HepG2 (cell line): ENCODE measurements around the gene KIAA0232. TPM values are rescaled to one million over a fixed set of nuclear protein-coding genes. Genes with fewer than 3 reads are reported as not detected.

Experiments
- ATAC-seq: fragments of 200-7000 bp; cut with Tn5 transposase; 3 replicates; pipeline ENCODE4 v1.9.1; 2020; ENCODE audit warnings: mild to moderate bottlenecking, moderate library complexity
- BruUV-seq: library from RNA; stranded (reverse); fragments of 400-500 nt; replicated peaks from 2 replicates; lab custom pipeline; 2021; lab: Mats Ljungman, UMichigan
- CTCF ChIA-PET: fragments of 300-600 bp; formaldehyde crosslinking; extraction: SDS; loops from one replicate; lab custom pipeline; 2021; ENCODE audit warnings: low total read pairs, inconsistent platforms, low intra/inter-chr PET ratio; lab: Yijun Ruan, JAX
- POLR2A ChIA-PET: fragments of 350-600 bp; sonication (Branson Sonifier 250); formaldehyde crosslinking; loops from one replicate; lab custom pipeline; 2020; ENCODE audit warnings: antibody characterized with exemption, inconsistent platforms; lab: Yijun Ruan, JAX
- DNase-seq: peaks from one replicate; pipeline ENCODE4 v3.0.0-alpha.2; 2015; ENCODE audit warnings: low spot score
- FAIRE-seq: peaks from 3 replicates; lab custom pipeline; 2011; peaks lifted over from hg19 to GRCh38; lab: Jason Lieb, UNC
- H2AFZ ChIP-seq: one replicate; pipeline ENCODE4 v1.6.1; 2011; ENCODE audit warnings: low read length, inconsistent platforms
- H3K27ac ChIP-seq: fragments of 300-600 bp; 3 replicates; pipeline ENCODE4 v1.8.0; 2011; ENCODE audit warnings: mixed run types, mild to moderate bottlenecking, mixed read lengths, low read length, inconsistent platforms; ENCODE audit not compliant: insufficient read depth; ENCODE audit errors: extremely low read length
- H3K27me3 ChIP-seq, 2 experiments: fragments of 200-600 bp in 1 of 2; 2 replicates in 1 of 2; 3 replicates in 1 of 2; pipeline versions ENCODE4 v1.6.0 to v1.8.0; 2011; ENCODE audit warnings: low read length in 2 of 2, mild to moderate bottlenecking in 2 of 2, moderate library complexity in 2 of 2, inconsistent platforms in 1 of 2; ENCODE audit not compliant: insufficient read depth in 2 of 2, control insufficient read depth in 1 of 2
- H3K36me3 ChIP-seq, 2 experiments: fragments of 200-600 bp in 1 of 2; replicated peaks in 1 of 2; 2 replicates in 1 of 2; 3 replicates in 1 of 2; pipeline versions ENCODE4 v1.5.1 to v1.8.0; 2011; ENCODE audit warnings: low read length in 2 of 2, inconsistent platforms in 1 of 2; ENCODE audit not compliant: insufficient read depth in 2 of 2, control insufficient read depth in 1 of 2
- H3K4me1 ChIP-seq: 2 replicates; pipeline ENCODE4 v1.5.1; 2012; ENCODE audit warnings: low read length, inconsistent platforms; ENCODE audit not compliant: insufficient read depth
- H3K4me2 ChIP-seq: 2 replicates; pipeline ENCODE4 v1.6.0; 2011; ENCODE audit warnings: low read depth, low read length, inconsistent platforms
- H3K4me3 ChIP-seq, 3 experiments: fragments of 200-600 bp in 1 of 3; sonication (generic), shearing (Covaris generic) in 1 of 3; replicated peaks in 1 of 3; 2 replicates each; pipeline ENCODE4 v1.5.1; 2011 to 2016; ENCODE audit warnings: low read length in 3 of 3, inconsistent platforms in 2 of 3, low read depth in 2 of 3, mild to moderate bottlenecking in 2 of 3, control low read depth in 1 of 3, mixed read lengths in 1 of 3; ENCODE audit not compliant: insufficient read depth in 1 of 3
- H3K79me2 ChIP-seq: one replicate; pipeline ENCODE4 v1.6.1; 2011; ENCODE audit warnings: low read length, inconsistent platforms; ENCODE audit not compliant: insufficient read depth
- H3K9ac ChIP-seq: 2 replicates; pipeline ENCODE4 v1.6.0; 2011; ENCODE audit warnings: mild to moderate bottlenecking, low read depth, low read length, inconsistent platforms; ENCODE audit not compliant: insufficient read depth
- H3K9me3 ChIP-seq: 2 replicates; pipeline ENCODE4 v1.5.1; 2012; ENCODE audit warnings: mild to moderate bottlenecking, low read length
- H4K20me1 ChIP-seq: 2 replicates; pipeline ENCODE4 v1.6.0; 2011; ENCODE audit warnings: inconsistent platforms, mild to moderate bottlenecking, low read length, moderate library complexity; ENCODE audit not compliant: insufficient read depth
- ARHGAP35 ChIP-seq: sonication (generic); formaldehyde crosslinking; IDR thresholded peaks from 2 replicates; pipeline ENCODE4 v1.9.0; 2022; ENCODE audit warnings: mild to moderate bottlenecking, inconsistent platforms, moderate library complexity, missing genetic modification reagents, borderline replicate concordance
- PCBP1 ChIP-seq: fragments of 200-400 bp; formaldehyde crosslinking; IDR thresholded peaks from 2 replicates; pipeline ENCODE4 v1.6.1; 2017; ENCODE audit warnings: mild to moderate bottlenecking, low read depth, low read length, borderline replicate concordance
- RCOR2 ChIP-seq: IDR thresholded peaks from 2 replicates; pipeline ENCODE4 v1.6.1; 2016; ENCODE audit warnings: missing biosample characterization, missing genetic modification reagents
- RXRA ChIP-seq: sonication (generic); formaldehyde crosslinking; IDR thresholded peaks from 2 replicates; pipeline ENCODE4 v1.5.1; 2020; ENCODE audit warnings: missing genetic modification reagents
- ZNF430 ChIP-seq: sonication (generic); formaldehyde crosslinking; IDR thresholded peaks from 2 replicates; pipeline ENCODE4 v1.9.0; 2021; ENCODE audit warnings: mild to moderate bottlenecking, missing genetic modification reagents
- ZNF543 ChIP-seq: sonication (generic); formaldehyde crosslinking; IDR thresholded peaks from 2 replicates; pipeline ENCODE4 v1.4.0; 2020; ENCODE audit warnings: mild to moderate bottlenecking, missing genetic modification reagents
- ZNF746 ChIP-seq: sonication (generic); formaldehyde crosslinking; IDR thresholded peaks from 2 replicates; pipeline ENCODE4 v1.8.0; 2022; ENCODE audit warnings: mild to moderate bottlenecking, missing genetic modification reagents
- ZNF816 ChIP-seq: sonication (generic); formaldehyde crosslinking; IDR thresholded peaks from 2 replicates; pipeline ENCODE4 v1.8.0; 2022; ENCODE audit warnings: missing genetic modification reagents, mild to moderate bottlenecking, borderline replicate concordance
- WGBS: methylation state at CpG from one replicate; pipeline ENCODE4 v1.1.6; 2017; ENCODE audit warnings: low lambda C conversion rate; 5-methylcytosine and 5-hydroxymethylcytosine counted together
- in situ Hi-C: cut with HindIII; loops from 2 replicates; pipeline ENCODE4 v1.10.0; 2017; ENCODE audit warnings: low pct_unique_long_range_greater_than_20kb; ENCODE audit not compliant: extremely low pct_ligation_motif_present
- intact Hi-C: fragments of 100-400 bp; cut with micrococcal nuclease; formaldehyde crosslinking; loops from one replicate; pipeline ENCODE4 v1.10.0; 2022; ENCODE audit not compliant: unreplicated experiment
- polyA plus RNA-seq, 8 experiments: library from polyadenylated mRNA; depleted of rRNA in 3 of 8; stranded (reverse) in 7 of 8; unstranded in 1 of 8; fragments of >200 nt; fragmentation: Illumina TruSeq in 4 of 8; extraction: Trizol in 4 of 8; gene quantifications; 2 replicates each; pipeline versions ENCODE4 v1.2.1 to v1.2.3, GENCODE V29; 2011 to 2016; ENCODE audit warnings: low read depth in 4 of 8, missing spikeins in 1 of 8, mixed read lengths in 1 of 8; ENCODE audit not compliant: insufficient read depth in 1 of 8
- total RNA-seq, 5 experiments: library from RNA; depleted of rRNA; stranded (reverse); fragments of >200 nt; fragmentation: Illumina TruSeq; extraction: Trizol; gene quantifications; 2 replicates each; pipeline ENCODE4 v1.2.3, GENCODE V29; 2016; ENCODE audit warnings: low read depth in 1 of 5
- TF ChIP-seq, protein P1 (sequence below), 2 experiments: fragments of 450-650 bp in 1 of 2; sonication (generic) in 1 of 2; formaldehyde crosslinking in 1 of 2; IDR thresholded peaks; 2 replicates each; pipeline versions ENCODE4 v1.6.1 to v1.8.0; 2016 to 2022; ENCODE audit warnings: antibody characterized with exemption in 1 of 2, mild to moderate bottlenecking in 1 of 2, missing genetic modification reagents in 1 of 2
- TF ChIP-seq, protein P2 (sequence below): IDR thresholded peaks from 2 replicates; pipeline ENCODE4 v1.6.1; 2016; ENCODE audit warnings: missing biosample characterization, missing genetic modification reagents, low read depth
- TF ChIP-seq, protein P3 (sequence below): sonication (generic); formaldehyde crosslinking; IDR thresholded peaks from 2 replicates; pipeline ENCODE4 v1.5.0; 2020; ENCODE audit warnings: mild to moderate bottlenecking, missing genetic modification reagents

KIAA0232 gene
- total and polyA plus RNA-seq, 2 of the 13 experiments (the other 11 are each of a cell fraction or from before 2014, with no cell fraction given), result 7.8 to 17.1 TPM

DNA sequence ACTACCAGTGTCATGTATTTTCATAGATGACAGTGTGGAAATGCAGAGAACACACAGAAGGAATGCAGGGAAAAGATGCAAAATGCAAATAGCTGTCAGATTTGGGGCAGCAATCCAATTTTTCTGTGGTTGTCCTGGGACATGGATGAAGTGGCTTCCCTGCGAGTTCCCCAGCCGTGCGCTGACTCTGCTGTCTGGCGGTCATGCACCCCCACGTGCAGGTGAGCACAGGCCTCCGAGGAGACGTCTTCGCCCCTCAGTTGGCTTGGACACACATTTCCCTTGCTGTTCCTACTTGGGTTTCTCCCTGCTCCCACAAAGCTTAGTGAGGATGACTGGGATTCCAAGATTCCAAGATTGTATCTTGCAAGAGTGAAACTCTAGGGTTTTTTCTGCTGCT is 42.2 kb upstream of the KIAA0232 start (continued):
- TF ChIP-seq ZNF816 (CRISPR knock-in tag) (no peak), ZNF746 (no peak), ZNF543 (CRISPR knock-in tag) (no peak), ARHGAP35 (CRISPR knock-in tag) (no peak), RCOR2 (CRISPR knock-in tag) (no peak), PCBP1 (no peak)

DNA sequence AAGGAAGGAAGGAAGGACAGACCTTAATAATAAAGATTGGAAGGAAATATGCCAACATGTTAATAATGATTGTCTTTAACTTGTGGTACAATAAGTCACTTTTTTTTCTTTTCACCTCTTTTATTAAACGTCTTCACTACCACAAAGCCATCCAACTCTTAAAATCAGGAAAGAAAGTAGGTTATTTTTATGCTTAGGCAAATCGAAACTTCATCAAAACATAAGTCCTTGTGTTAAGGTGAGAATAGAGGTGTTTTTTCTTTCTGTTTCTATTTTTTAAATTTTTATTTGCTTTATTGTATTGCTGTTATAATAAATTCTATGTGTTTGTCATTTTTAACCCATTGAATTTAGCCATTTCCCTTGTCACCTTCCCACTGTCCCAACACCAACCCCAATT is 40.0 kb upstream of the KIAA0232 start:
- Histone ChIP-seq H3K27ac (no peak overlapping the region), H3K4me1 (peaks cover 18% of the 10 kb centered on the region), H3K9ac (no peak overlapping the region), H3K79me2 (no peaks in the 10 kb centered on the region), H3K27me3 (no peaks in the 10 kb centered on the region), H3K9me3 (no peaks in the 10 kb centered on the region), H3K4me3 (no peak overlapping the region), H2AFZ (no peak overlapping the region), H3K36me3 (no peaks in the 10 kb centered on the region), H4K20me1 (no peaks in the 10 kb centered on the region), H3K4me2 (no peak overlapping the region)
- no peak for ATAC-seq
- no TSS peak for BruUV-seq
- no peak for DNase-seq
- intact Hi-C loops, result no loop called here
- 55% methylated on average over 2 of the region's 2 CpGs for WGBS
- no peak for FAIRE-seq
- ChIA-PET POLR2A (no interaction called here), CTCF (no interaction called here)
- in situ Hi-C loops, result no loop called here
- TF ChIP-seq, protein P1, sequence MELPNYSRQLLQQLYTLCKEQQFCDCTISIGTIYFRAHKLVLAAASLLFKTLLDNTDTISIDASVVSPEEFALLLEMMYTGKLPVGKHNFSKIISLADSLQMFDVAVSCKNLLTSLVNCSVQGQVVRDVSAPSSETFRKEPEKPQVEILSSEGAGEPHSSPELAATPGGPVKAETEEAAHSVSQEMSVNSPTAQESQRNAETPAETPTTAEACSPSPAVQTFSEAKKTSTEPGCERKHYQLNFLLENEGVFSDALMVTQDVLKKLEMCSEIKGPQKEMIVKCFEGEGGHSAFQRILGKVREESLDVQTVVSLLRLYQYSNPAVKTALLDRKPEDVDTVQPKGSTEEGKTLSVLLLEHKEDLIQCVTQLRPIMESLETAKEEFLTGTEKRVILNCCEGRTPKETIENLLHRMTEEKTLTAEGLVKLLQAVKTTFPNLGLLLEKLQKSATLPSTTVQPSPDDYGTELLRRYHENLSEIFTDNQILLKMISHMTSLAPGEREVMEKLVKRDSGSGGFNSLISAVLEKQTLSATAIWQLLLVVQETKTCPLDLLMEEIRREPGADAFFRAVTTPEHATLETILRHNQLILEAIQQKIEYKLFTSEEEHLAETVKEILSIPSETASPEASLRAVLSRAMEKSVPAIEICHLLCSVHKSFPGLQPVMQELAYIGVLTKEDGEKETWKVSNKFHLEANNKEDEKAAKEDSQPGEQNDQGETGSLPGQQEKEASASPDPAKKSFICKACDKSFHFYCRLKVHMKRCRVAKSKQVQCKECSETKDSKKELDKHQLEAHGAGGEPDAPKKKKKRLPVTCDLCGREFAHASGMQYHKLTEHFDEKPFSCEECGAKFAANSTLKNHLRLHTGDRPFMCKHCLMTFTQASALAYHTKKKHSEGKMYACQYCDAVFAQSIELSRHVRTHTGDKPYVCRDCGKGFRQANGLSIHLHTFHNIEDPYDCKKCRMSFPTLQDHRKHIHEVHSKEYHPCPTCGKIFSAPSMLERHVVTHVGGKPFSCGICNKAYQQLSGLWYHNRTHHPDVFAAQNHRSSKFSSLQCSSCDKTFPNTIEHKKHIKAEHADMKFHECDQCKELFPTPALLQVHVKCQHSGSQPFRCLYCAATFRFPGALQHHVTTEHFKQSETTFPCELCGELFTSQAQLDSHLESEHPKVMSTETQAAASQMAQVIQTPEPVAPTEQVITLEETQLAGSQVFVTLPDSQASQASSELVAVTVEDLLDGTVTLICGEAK (IDR thresholded peaks at IDR 0.05), result no peak
- TF ChIP-seq, protein P1 (CRISPR knock-in tag; IDR thresholded peaks at IDR 0.05), result no peak
- TF ChIP-seq, protein P2, sequence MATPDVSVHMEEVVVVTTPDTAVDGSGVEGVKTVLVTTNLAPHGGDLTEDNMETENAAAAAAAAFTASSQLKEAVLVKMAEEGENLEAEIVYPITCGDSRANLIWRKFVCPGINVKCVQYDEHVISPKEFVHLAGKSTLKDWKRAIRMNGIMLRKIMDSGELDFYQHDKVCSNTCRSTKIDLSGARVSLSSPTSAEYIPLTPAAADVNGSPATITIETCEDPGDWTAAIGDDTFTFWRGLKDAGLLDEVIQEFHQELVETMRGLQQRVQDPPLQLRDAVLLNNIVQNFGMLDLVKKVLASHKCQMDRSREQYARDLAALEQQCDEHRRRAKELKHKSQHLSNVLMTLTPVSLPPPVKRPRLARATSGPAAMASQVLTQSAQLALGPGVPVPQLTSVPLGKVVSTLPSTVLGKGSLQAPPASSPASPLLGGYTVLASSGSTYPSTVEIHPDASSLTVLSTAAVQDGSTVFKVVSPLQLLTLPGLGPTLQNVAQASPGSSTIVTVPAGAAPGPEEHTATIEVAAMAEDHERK (CRISPR knock-in tag), result no peak
- TF ChIP-seq, protein P3, sequence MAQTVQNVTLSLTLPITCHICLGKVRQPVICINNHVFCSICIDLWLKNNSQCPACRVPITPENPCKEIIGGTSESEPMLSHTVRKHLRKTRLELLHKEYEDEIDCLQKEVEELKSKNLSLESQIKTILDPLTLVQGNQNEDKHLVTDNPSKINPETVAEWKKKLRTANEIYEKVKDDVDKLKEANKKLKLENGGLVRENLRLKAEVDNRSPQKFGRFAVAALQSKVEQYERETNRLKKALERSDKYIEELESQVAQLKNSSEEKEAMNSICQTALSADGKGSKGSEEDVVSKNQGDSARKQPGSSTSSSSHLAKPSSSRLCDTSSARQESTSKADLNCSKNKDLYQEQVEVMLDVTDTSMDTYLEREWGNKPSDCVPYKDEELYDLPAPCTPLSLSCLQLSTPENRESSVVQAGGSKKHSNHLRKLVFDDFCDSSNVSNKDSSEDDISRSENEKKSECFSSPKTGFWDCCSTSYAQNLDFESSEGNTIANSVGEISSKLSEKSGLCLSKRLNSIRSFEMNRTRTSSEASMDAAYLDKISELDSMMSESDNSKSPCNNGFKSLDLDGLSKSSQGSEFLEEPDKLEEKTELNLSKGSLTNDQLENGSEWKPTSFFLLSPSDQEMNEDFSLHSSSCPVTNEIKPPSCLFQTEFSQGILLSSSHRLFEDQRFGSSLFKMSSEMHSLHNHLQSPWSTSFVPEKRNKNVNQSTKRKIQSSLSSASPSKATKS (CRISPR knock-in tag), result no peak
- TF ChIP-seq RXRA, result no peak
- TF ChIP-seq ZNF430, result no peak
